GM23338 (cell line): ENCODE results near the gene BATF2. TPM values are rescaled to one million over a fixed set of nuclear protein-coding genes. Genes with fewer than 3 reads are reported as not detected.
"Not testable (repeated sequence)": the region's sequence is repeated elsewhere in the genome, so short reads cannot be mapped to it uniquely, and the experiment has no call there.

Experiments used
- ATAC-seq: fragments of 200-7000 bp; cut with Tn5 transposase; 3 replicates; pipeline ENCODE4 v1.9.1; 2020
- DNase-seq: peaks from one replicate; pipeline ENCODE4 v3.0.0-alpha.2; 2015; ENCODE audit warnings: low spot score
- H2AFZ ChIP-seq: fragments of 200-600 bp; sonication (generic); 2 replicates; pipeline ENCODE4 v1.8.0; 2016; ENCODE audit warnings: antibody characterized with exemption, mild to moderate bottlenecking, moderate library complexity
- H3F3A ChIP-seq: fragments of 200-600 bp; sonication (generic); replicated peaks from 2 replicates; pipeline ENCODE4 v1.8.0; 2017; ENCODE audit warnings: antibody characterized with exemption, mixed run types, low read depth
- H3K27ac ChIP-seq: fragments of 200-600 bp; sonication (generic); 2 replicates; pipeline ENCODE4 v1.6.1; 2016; ENCODE audit warnings: low read depth
- H3K27me3 ChIP-seq: fragments of 200-600 bp; sonication (generic); 2 replicates; pipeline ENCODE4 v1.8.0; 2016; ENCODE audit warnings: mild to moderate bottlenecking, mixed run types, moderate library complexity; ENCODE audit not compliant: insufficient read depth
- H3K36me3 ChIP-seq: fragments of 200-600 bp; sonication (generic); 2 replicates; pipeline ENCODE4 v1.8.0; 2016; ENCODE audit warnings: mild to moderate bottlenecking; ENCODE audit not compliant: insufficient read depth
- H3K4me1 ChIP-seq: fragments of 200-600 bp; sonication (generic); 2 replicates; pipeline ENCODE4 v1.8.0; 2016; ENCODE audit warnings: mild to moderate bottlenecking, moderate library complexity; ENCODE audit not compliant: insufficient read depth
- H3K4me2 ChIP-seq: fragments of 200-600 bp; sonication (generic); 2 replicates; pipeline ENCODE4 v1.7.1; 2017; ENCODE audit warnings: mixed run types
- H3K4me3 ChIP-seq: fragments of 200-600 bp; sonication (generic); 2 replicates; pipeline ENCODE4 v1.6.1; 2016; ENCODE audit warnings: mixed run types
- H3K79me2 ChIP-seq: fragments of 200-600 bp; sonication (generic); replicated peaks from 2 replicates; pipeline ENCODE4 v1.8.0; 2017; ENCODE audit warnings: mild to moderate bottlenecking; ENCODE audit not compliant: insufficient read depth
- H3K9me2 ChIP-seq: fragments of 200-600 bp; sonication (generic); 2 replicates; pipeline ENCODE4 v1.8.0; 2017; ENCODE audit not compliant: insufficient read depth
- H4K20me1 ChIP-seq: fragments of 200-600 bp; sonication (generic); replicated peaks from 2 replicates; pipeline ENCODE4 v1.8.0; 2017; ENCODE audit warnings: mild to moderate bottlenecking; ENCODE audit not compliant: insufficient read depth
- H3K27ac Mint-ChIP-seq: 2 replicates; pipeline ENCODE4 v1.8.0; 2020; ENCODE audit warnings: inconsistent platforms, mild to moderate bottlenecking, moderate library complexity, mixed read lengths
- H3K27me3 Mint-ChIP-seq: 3 replicates; pipeline ENCODE4 v1.8.0; 2022; ENCODE audit warnings: low read depth, mild to moderate bottlenecking, moderate library complexity, mixed read lengths, inconsistent platforms; ENCODE audit not compliant: insufficient read depth, poor library complexity
- H3K36me3 Mint-ChIP-seq: 3 replicates; pipeline ENCODE4 v1.8.0; 2021; ENCODE audit warnings: low read depth, mild to moderate bottlenecking, inconsistent platforms, moderate library complexity, mixed read lengths
- H3K4me1 Mint-ChIP-seq: 3 replicates; pipeline ENCODE4 v1.8.0; 2020; ENCODE audit warnings: mild to moderate bottlenecking, inconsistent platforms, mixed read lengths
- H3K4me3 Mint-ChIP-seq: 3 replicates; pipeline ENCODE4 v1.8.0; 2021; ENCODE audit warnings: moderate library complexity, mild to moderate bottlenecking, inconsistent platforms, mixed read lengths
- H3K9me3 Mint-ChIP-seq: 3 replicates; pipeline ENCODE4 v1.8.0; 2020; ENCODE audit warnings: moderate library complexity, mild to moderate bottlenecking, inconsistent platforms, mixed read lengths
- EZH2phosphoT487 ChIP-seq: fragments of 200-600 bp; sonication (generic); IDR thresholded peaks from one replicate; pipeline ENCODE4 v1.8.1; 2018; ENCODE audit warnings: antibody characterized with exemption; ENCODE audit not compliant: unreplicated experiment
- JUNB ChIP-seq: IDR thresholded peaks from one replicate; pipeline ENCODE4 v1.6.1; 2016; ENCODE audit warnings: antibody characterized with exemption; ENCODE audit not compliant: unreplicated experiment
- NANOG ChIP-seq: IDR thresholded peaks from 2 replicates; pipeline ENCODE4 v1.6.1; 2016; ENCODE audit warnings: antibody characterized with exemption, borderline replicate concordance
- STAT1 ChIP-seq: IDR thresholded peaks from one replicate; pipeline ENCODE4 v1.6.1; 2016; ENCODE audit warnings: antibody characterized with exemption; ENCODE audit not compliant: unreplicated experiment
- ZNF462 ChIP-seq: fragments of 250-450 bp; sonication (Bioruptor Pico); IDR thresholded peaks from 2 replicates; pipeline ENCODE4 v1.5.0; 2020; ENCODE audit warnings: mild to moderate bottlenecking, moderate library complexity
- polyA plus RNA-seq: library from polyadenylated mRNA; unstranded; fragments of >200 nt; fragmentation: Nextera tagmentation; extraction: Ambion mirVana; gene quantifications from 2 replicates; pipeline ENCODE4 v1.2.1, GENCODE V29; 2016
- total RNA-seq: library from RNA; depleted of rRNA; stranded (reverse); fragments of >200 nt; shearing (Covaris generic); gene quantifications from 2 replicates; pipeline ENCODE4 v1.2.3, GENCODE V29; 2014
- TF ChIP-seq, protein P1 (sequence below): IDR thresholded peaks from 2 replicates; pipeline ENCODE4 v1.6.1; 2016; ENCODE audit warnings: antibody characterized with exemption

Gene BATF2
- total and polyA plus RNA-seq, 2 experiments from 2014 or later = 0.53 to 1.6 TPM

DNA sequence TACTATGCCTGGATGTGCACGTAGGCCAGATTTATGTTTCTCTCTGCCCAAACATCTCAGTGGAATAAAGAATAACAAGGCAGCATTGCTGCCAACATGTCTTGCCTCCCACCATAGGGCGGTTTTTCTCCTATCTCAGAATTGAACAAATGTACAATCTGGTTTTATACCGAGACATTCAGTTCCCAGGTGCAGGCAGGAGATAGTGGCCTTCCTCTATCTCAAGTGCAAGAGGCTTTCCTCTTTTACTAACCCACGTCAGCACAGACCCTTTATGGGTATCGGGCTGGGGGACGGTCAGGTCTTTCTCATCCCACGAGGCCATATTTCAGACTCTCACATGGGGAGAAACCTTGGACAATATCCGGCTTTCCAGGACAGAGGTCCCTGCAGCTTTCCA lies 26.7 kb upstream of the BATF2 start:
- not testable (repeated sequence) for DNase-seq, H3K9me2 ChIP-seq, H3K4me3 Mint-ChIP-seq, H4K20me1 ChIP-seq, H3K4me3 ChIP-seq, H3K4me1 Mint-ChIP-seq, H3K27ac ChIP-seq, H3K4me2 ChIP-seq, H3K4me1 ChIP-seq, H3F3A ChIP-seq, H2AFZ ChIP-seq, H3K27me3 ChIP-seq, H3K79me2 ChIP-seq, H3K36me3 ChIP-seq, H3K9me3 Mint-ChIP-seq, H3K27ac Mint-ChIP-seq, H3K27me3 Mint-ChIP-seq, ATAC-seq
- peaks cover 22% of the 10 kb centered on the region for H3K36me3 Mint-ChIP-seq

DNA sequence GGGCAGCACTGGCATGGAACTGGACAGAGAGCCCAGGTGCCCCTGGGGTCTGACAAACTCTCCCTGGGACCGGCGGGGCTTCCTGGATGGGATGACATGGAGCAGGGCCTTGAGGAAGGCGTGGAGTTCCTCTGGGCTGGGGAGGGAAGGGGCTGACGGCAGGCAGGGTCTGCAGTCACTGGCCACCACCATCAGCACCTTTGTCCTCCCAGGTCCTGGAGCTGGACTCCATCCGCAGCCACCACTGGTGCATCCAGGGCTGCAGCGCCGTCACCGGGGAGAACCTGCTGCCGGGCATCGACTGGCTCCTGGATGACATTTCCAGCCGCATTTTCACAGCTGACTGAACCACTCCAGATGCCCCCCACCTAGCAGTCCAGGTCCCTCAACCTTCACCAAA lies 24.7 kb upstream of the BATF2 start:
- Histone ChIP-seq H3K4me3 (no peak overlapping the region), H3K27ac (no peak overlapping the region), H3K4me2 (no peak overlapping the region), H3K79me2 (no peaks in the 10 kb centered on the region), H2AFZ (no peak overlapping the region), H3K4me1 (no peaks in the 10 kb centered on the region), H3K27me3 (no peaks in the 10 kb centered on the region), H3F3A (no peaks in the 10 kb centered on the region), H3K9me2 (no peaks in the 10 kb centered on the region), H3K36me3 (no peaks in the 10 kb centered on the region), H4K20me1 (0 out of 2 replicates have a peak, but pooled peaks cover 1% of the 10 kb centered on the region)
- Mint-ChIP-seq H3K4me3 (no peak overlapping the region), H3K27me3 (peaks cover 8% of the 10 kb centered on the region), H3K27ac (no peak overlapping the region), H3K4me1 (peaks cover 2% of the 10 kb centered on the region; the same call in 1 of the 3 replicates), H3K36me3 (peaks cover 38% of the 10 kb centered on the region), H3K9me3 (no peaks in the 10 kb centered on the region; the same call in 2 of the 3 replicates)
- DNase-seq (no peak), ATAC-seq (no peak)
- no peak for TF ChIP-seq NANOG

- DNase-seq (no peak), ATAC-seq (no peak)
- no peaks in the 10 kb centered on the region for H3K4me1 ChIP-seq
- H3K27ac ChIP-seq = no peak overlapping the region
- no peaks in the 10 kb centered on the region for H3F3A ChIP-seq
- no peak overlapping the region for H2AFZ ChIP-seq
- Mint-ChIP-seq H3K4me1 (peaks cover 6% of the 10 kb centered on the region; the same call in 1 of the 3 replicates), H3K9me3 (no peaks in the 10 kb centered on the region; the same call in 2 of the 3 replicates), H3K27me3 (peaks cover 9% of the 10 kb centered on the region), H3K4me3 (no peak overlapping the region), H3K27ac (no peak overlapping the region), H3K36me3 (peaks cover 42% of the 10 kb centered on the region)
- TF ChIP-seq NANOG (no peak), EZH2phosphoT487 (no peak), STAT1 (no peak), ZNF462 (CRISPR knock-in tag) (no peak), JUNB (no peak)
- TF ChIP-seq, protein P1, sequence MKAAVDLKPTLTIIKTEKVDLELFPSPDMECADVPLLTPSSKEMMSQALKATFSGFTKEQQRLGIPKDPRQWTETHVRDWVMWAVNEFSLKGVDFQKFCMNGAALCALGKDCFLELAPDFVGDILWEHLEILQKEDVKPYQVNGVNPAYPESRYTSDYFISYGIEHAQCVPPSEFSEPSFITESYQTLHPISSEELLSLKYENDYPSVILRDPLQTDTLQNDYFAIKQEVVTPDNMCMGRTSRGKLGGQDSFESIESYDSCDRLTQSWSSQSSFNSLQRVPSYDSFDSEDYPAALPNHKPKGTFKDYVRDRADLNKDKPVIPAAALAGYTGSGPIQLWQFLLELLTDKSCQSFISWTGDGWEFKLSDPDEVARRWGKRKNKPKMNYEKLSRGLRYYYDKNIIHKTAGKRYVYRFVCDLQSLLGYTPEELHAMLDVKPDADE = no peak
- no peaks in the 10 kb centered on the region for H3K79me2 ChIP-seq
- 0 out of 2 replicates have a peak, but pooled peaks cover 2% of the 10 kb centered on the region for H4K20me1 ChIP-seq
- H3K4me3 ChIP-seq = no peak overlapping the region
- no peaks in the 10 kb centered on the region for H3K36me3 ChIP-seq
- no peak overlapping the region for H3K4me2 ChIP-seq
- no peaks in the 10 kb centered on the region for H3K27me3 ChIP-seq
- H3K9me2 ChIP-seq = no peaks in the 10 kb centered on the region
These were observed 24.2 kb upstream of the BATF2 start for GRCh38 chr11:65021003-65021402.
